Neutrophil (primary cell): ENCODE results near the gene NTM.

Experiments
- H3K27ac ChIP-seq: fragments of 200-600 bp; sonication (generic); 2 replicates; pipeline ENCODE4 v1.5.1; 2016; ENCODE audit warnings: mild to moderate bottlenecking, moderate library complexity
- H3K27me3 ChIP-seq: fragments of 200-600 bp; sonication (generic); 2 replicates; pipeline ENCODE4 v1.6.0; 2016; ENCODE audit warnings: mild to moderate bottlenecking
- H3K36me3 ChIP-seq: fragments of 200-600 bp; sonication (generic); 2 replicates; pipeline ENCODE4 v1.5.1; 2017
- H3K4me1 ChIP-seq, 2 experiments: fragments of 200-600 bp in 1 of 2; sonication (generic) in 1 of 2; 1 replicate in 1 of 2; 2 replicates in 1 of 2; pipeline versions ENCODE4 v1.5.1 to v1.6.1; 2013 to 2016; ENCODE audit warnings: low read depth in 1 of 2, low read length in 1 of 2, mild to moderate bottlenecking in 1 of 2, moderate library complexity in 1 of 2; ENCODE audit not compliant: control insufficient read depth in 1 of 2, insufficient read depth in 1 of 2
- H3K4me3 ChIP-seq, 2 experiments: fragments of 200-600 bp in 1 of 2; sonication (generic) in 1 of 2; 1 replicate in 1 of 2; 2 replicates in 1 of 2; pipeline ENCODE4 v1.5.1; 2013 to 2016; ENCODE audit warnings: low read depth in 1 of 2, low read length in 1 of 2, mild to moderate bottlenecking in 1 of 2, moderate library complexity in 1 of 2
- H3K9me3 ChIP-seq: fragments of 200-600 bp; sonication (generic); 2 replicates; pipeline ENCODE4 v1.5.1; 2016
- TF ChIP-seq, protein P1 (sequence below): fragments of 200-600 bp; sonication (generic); IDR thresholded peaks from 2 replicates; pipeline ENCODE4 v1.5.1; 2016; ENCODE audit warnings: antibody characterized with exemption

Gene NTM

DNA sequence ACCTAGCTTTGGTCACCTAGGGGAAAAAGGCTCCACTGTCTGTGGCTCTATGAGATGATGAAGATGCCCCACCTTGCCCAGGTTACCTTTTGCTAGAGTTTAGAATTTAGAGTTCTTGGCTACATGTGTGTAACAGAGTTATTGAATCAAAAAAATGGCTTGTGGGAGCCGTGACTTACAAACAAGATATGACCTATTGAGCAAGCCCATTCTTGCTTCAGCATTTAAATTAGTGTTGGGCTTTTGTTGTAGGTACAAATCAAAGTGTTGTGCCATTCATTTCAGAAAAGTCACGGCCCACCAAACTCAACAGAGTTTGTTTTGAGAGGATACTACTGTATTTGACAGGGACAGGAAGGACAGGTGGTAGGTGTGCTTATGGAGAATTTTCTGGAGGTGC, 768.8 kb downstream of the NTM start:
- no peaks in the 10 kb centered on the region for H3K36me3 ChIP-seq

DNA sequence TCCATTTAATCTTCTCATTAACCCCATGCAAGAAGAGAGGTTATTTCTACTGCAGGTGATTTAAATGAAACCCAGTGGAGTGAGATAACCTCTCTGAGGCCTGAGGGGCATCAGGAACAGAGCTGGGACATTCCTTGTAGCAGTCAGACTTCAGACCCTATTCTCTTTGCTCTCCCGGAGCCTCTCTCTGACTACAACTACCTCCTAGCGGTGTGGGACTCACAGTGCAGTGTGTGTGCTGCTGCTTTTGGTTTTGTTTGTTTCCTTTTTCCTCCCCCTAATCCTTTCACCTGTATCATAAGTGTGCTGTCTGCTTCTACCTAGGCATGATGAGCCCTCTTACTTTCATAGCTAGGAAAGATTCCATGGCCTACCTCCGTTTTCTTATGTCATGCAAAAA, 769.6 kb downstream of the NTM start:
- Histone ChIP-seq H3K4me3 (no peak overlapping the region), H3K9me3 (no peaks in the 10 kb centered on the region), H3K36me3 (no peaks in the 10 kb centered on the region), H3K27me3 (no peaks in the 10 kb centered on the region), H3K27ac (no peak overlapping the region), H3K4me1 (no peaks in the 10 kb centered on the region)
- TF ChIP-seq, protein P1, sequence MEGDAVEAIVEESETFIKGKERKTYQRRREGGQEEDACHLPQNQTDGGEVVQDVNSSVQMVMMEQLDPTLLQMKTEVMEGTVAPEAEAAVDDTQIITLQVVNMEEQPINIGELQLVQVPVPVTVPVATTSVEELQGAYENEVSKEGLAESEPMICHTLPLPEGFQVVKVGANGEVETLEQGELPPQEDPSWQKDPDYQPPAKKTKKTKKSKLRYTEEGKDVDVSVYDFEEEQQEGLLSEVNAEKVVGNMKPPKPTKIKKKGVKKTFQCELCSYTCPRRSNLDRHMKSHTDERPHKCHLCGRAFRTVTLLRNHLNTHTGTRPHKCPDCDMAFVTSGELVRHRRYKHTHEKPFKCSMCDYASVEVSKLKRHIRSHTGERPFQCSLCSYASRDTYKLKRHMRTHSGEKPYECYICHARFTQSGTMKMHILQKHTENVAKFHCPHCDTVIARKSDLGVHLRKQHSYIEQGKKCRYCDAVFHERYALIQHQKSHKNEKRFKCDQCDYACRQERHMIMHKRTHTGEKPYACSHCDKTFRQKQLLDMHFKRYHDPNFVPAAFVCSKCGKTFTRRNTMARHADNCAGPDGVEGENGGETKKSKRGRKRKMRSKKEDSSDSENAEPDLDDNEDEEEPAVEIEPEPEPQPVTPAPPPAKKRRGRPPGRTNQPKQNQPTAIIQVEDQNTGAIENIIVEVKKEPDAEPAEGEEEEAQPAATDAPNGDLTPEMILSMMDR: no peak

More for the DNA sequence above, 768.8 kb downstream of the NTM start:
- no peak overlapping the region for H3K27ac ChIP-seq
- H3K4me3 ChIP-seq: no peak overlapping the region
- H3K4me1 ChIP-seq: no peaks in the 10 kb centered on the region
- no peaks in the 10 kb centered on the region for H3K27me3 ChIP-seq
- TF ChIP-seq, protein P1: no peak
- no peaks in the 10 kb centered on the region for H3K9me3 ChIP-seq

DNA sequence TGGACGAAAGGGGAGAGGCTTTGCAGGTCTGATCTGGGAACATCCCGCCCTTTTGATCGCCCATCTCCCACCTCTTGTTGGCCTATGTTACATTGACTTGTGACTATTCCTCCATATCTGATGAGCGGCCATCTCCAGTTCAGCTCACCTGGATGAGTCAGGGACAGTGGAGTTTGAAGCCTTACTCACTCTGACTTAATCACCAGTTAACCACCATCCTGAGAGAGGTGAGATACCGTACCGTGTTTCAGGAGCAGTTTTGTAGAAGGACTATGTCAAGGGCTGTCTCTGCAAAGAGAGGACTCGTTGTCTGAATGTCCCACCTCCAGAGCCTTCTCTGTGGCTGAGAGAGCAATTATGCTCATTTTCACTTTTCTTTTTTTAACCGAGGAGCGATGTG, 771.7 kb downstream of the NTM start:
- Histone ChIP-seq H3K4me1 (no peaks in the 10 kb centered on the region), H3K36me3 (no peaks in the 10 kb centered on the region), H3K9me3 (no peaks in the 10 kb centered on the region), H3K27ac (no peak overlapping the region), H3K27me3 (no peaks in the 10 kb centered on the region), H3K4me3 (no peak overlapping the region)
- TF ChIP-seq, protein P1: no peak

DNA sequence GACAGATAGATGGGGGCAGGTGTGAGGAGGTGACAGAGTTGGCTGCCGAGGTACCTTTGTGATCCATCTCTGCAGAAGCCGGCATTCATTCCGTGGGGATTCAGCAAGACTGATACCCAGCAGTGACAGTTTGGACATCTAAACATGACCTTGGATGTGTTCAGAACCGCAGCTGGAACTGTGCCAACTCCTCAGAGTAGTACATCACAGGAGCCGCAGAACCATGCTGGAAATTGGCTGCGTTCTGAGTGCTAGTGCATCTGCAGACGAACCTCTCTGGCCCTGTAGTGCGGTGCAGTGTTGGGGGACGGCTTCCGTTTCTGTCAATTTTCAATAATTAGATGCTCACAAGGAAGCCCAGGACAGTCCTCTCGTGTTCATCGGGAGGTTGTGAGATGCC, 772.1 kb downstream of the NTM start:
- TF ChIP-seq, protein P1: no peak
- H3K36me3 ChIP-seq: no peaks in the 10 kb centered on the region
- no peak overlapping the region for H3K4me3 ChIP-seq
- no peaks in the 10 kb centered on the region for H3K4me1 ChIP-seq
- no peaks in the 10 kb centered on the region for H3K27me3 ChIP-seq
- H3K9me3 ChIP-seq: no peaks in the 10 kb centered on the region
- H3K27ac ChIP-seq: no peak overlapping the region

DNA sequence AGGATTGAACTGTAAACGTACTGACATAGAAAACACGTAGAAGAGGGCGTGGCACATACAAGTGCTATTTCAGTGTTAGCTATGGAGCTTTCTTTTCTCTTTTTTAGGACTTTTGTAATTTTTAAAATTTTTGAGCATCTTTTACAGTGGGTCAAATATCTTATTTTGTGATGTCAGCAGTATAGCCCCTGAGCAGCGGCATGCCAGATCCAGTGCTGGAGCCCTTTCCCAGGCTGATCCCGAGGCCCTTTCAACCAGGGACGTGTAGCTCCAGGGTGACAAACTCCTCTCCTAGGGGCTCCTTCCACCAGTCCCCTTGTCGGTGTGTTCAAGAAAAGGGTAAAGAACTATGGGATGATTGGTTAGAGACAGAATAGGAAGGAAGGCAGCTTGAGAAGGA, 777.0 kb downstream of the NTM start:
- no peaks in the 10 kb centered on the region for H3K4me1 ChIP-seq

More for the DNA sequence above, 777.0 kb downstream of the NTM start:
- no peak overlapping the region for H3K4me3 ChIP-seq
- TF ChIP-seq, protein P1: no peak
- no peaks in the 10 kb centered on the region for H3K27me3 ChIP-seq
- no peaks in the 10 kb centered on the region for H3K36me3 ChIP-seq
- H3K9me3 ChIP-seq: no peaks in the 10 kb centered on the region
- no peak overlapping the region for H3K27ac ChIP-seq
